ENCODE results near the gene RTP4.

DNA sequence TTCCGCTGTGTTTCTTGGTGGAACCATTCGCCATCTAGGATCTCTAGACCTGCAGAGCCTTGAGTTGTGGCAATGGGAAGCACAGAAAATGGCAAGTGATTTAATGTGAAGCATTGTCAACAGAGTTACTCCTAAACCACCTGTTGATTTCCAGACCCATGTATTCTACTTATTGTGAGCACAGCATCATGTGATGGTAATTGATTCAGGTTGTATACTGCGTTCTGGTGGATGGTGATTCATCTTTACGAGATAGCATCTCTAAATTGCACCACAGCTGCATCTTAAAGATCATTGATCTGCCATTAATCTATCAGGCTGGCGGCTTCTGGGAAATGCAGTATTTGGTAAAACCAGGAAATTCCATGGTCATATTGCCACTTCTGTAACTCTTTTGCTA, 7.4 kb downstream of the RTP4 start:
- TF ChIP-seq, protein P1, sequence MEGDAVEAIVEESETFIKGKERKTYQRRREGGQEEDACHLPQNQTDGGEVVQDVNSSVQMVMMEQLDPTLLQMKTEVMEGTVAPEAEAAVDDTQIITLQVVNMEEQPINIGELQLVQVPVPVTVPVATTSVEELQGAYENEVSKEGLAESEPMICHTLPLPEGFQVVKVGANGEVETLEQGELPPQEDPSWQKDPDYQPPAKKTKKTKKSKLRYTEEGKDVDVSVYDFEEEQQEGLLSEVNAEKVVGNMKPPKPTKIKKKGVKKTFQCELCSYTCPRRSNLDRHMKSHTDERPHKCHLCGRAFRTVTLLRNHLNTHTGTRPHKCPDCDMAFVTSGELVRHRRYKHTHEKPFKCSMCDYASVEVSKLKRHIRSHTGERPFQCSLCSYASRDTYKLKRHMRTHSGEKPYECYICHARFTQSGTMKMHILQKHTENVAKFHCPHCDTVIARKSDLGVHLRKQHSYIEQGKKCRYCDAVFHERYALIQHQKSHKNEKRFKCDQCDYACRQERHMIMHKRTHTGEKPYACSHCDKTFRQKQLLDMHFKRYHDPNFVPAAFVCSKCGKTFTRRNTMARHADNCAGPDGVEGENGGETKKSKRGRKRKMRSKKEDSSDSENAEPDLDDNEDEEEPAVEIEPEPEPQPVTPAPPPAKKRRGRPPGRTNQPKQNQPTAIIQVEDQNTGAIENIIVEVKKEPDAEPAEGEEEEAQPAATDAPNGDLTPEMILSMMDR (IDR thresholded peaks at IDR 0.05), result no peak
- TF ChIP-seq POLR2AphosphoS5 (IDR thresholded peaks at IDR 0.05) (no peak), POLR2A (IDR thresholded peaks at IDR 0.05) (no peak), EP300 (IDR thresholded peaks at IDR 0.05) (no peak)

Data from sigmoid colon (tissue), 4 donors.